Endothelial cell of umbilical vein (primary cell): ENCODE measurements around the gene NDST3. TPM values are rescaled to one million over a fixed set of nuclear protein-coding genes. Genes with fewer than 3 reads are reported as not detected.

Experiments
- BruUV-seq: library from RNA; stranded (reverse); fragments of 400-500 nt; replicated peaks from 2 replicates; lab custom pipeline; 2021; lab: Mats Ljungman, UMichigan
- CTCF ChIA-PET: fragments of 300-600, 350-600 bp; sonication (Branson Sonifier 250); formaldehyde crosslinking; loops from one replicate; lab custom pipeline; 2021; ENCODE audit warnings: antibody characterized with exemption, inconsistent platforms; lab: Charles Lee
- POLR2A ChIA-PET: fragments of 300-600, 350-600 bp; sonication (Branson Sonifier 250); formaldehyde crosslinking; loops from one replicate; lab custom pipeline; 2021; ENCODE audit warnings: antibody characterized with exemption, inconsistent platforms; lab: Charles Lee
- DNase-seq: peaks from one replicate; pipeline ENCODE4 v3.0.0-alpha.2; 2011; ENCODE audit warnings: low read depth, low spot score
- FAIRE-seq: peaks from 2 replicates; lab custom pipeline; 2011; peaks lifted over from hg19 to GRCh38; lab: Jason Lieb, UNC
- H2AFZ ChIP-seq: 2 replicates; pipeline ENCODE4 v1.6.0; 2012; ENCODE audit warnings: low read depth, low read length, control low read depth, inconsistent platforms
- H3K27ac ChIP-seq: 2 replicates; pipeline ENCODE4 v1.5.1; 2011; ENCODE audit warnings: low read depth, mild to moderate bottlenecking, control low read depth, low read length, moderate library complexity; ENCODE audit not compliant: insufficient read depth
- H3K27me3 ChIP-seq, 2 experiments: 2 replicates each; pipeline versions ENCODE4 v1.6.0 to v1.6.1; 2011; ENCODE audit warnings: low read length in 2 of 2, mixed read lengths in 1 of 2; ENCODE audit not compliant: control insufficient read depth in 2 of 2, insufficient read depth in 2 of 2
- H3K36me3 ChIP-seq, 2 experiments: 2 replicates in 1 of 2; 3 replicates in 1 of 2; pipeline ENCODE4 v1.5.1; 2011; ENCODE audit warnings: low read length in 2 of 2, mild to moderate bottlenecking in 1 of 2, moderate library complexity in 1 of 2; ENCODE audit not compliant: control insufficient read depth in 2 of 2, insufficient read depth in 2 of 2; ENCODE audit errors: extremely low read depth in 1 of 2
- H3K4me1 ChIP-seq: 3 replicates; pipeline ENCODE4 v1.5.1; 2011; ENCODE audit warnings: mild to moderate bottlenecking, low read length; ENCODE audit not compliant: control insufficient read depth, insufficient read depth; ENCODE audit errors: extremely low read depth
- H3K4me2 ChIP-seq: 2 replicates; pipeline ENCODE4 v1.6.1; 2011; ENCODE audit warnings: low read length, control low read depth, mixed read lengths; ENCODE audit not compliant: insufficient read depth
- H3K4me3 ChIP-seq, 3 experiments: fragments of 200-600 bp in 1 of 3; sonication (generic), shearing (Covaris generic) in 1 of 3; replicated peaks in 1 of 3; 2 replicates each; pipeline ENCODE4 v1.5.1; 2011 to 2016; ENCODE audit warnings: control low read depth in 3 of 3, low read length in 3 of 3, mild to moderate bottlenecking in 2 of 3, inconsistent platforms in 1 of 3, low read depth in 1 of 3, moderate library complexity in 1 of 3; ENCODE audit not compliant: insufficient read depth in 1 of 3
- H3K79me2 ChIP-seq: 2 replicates; pipeline ENCODE4 v1.6.0; 2012; ENCODE audit warnings: low read length, inconsistent platforms; ENCODE audit not compliant: control insufficient read depth, insufficient read depth
- H3K9ac ChIP-seq: replicated peaks from 2 replicates; pipeline ENCODE3; 2011; ENCODE audit warnings: low read length, control low read depth; ENCODE audit not compliant: insufficient read depth; ENCODE audit errors: extremely low read depth
- H3K9me1 ChIP-seq: replicated peaks from 3 replicates; pipeline ENCODE4 v1.6.0; 2011; ENCODE audit warnings: mild to moderate bottlenecking, low read length; ENCODE audit not compliant: control insufficient read depth, insufficient read depth; ENCODE audit errors: extremely low read depth
- H3K9me3 ChIP-seq: replicated peaks from 2 replicates; pipeline ENCODE4 v1.5.1; 2012; ENCODE audit warnings: low read length, inconsistent platforms; ENCODE audit not compliant: control insufficient read depth, insufficient read depth
- H4K20me1 ChIP-seq: replicated peaks from 2 replicates; pipeline ENCODE3; 2011; ENCODE audit warnings: mild to moderate bottlenecking, low read length; ENCODE audit not compliant: control insufficient read depth, insufficient read depth; ENCODE audit errors: extremely low read depth
- EZH2 ChIP-seq: IDR thresholded peaks from 2 replicates; pipeline ENCODE4 v1.6.1; 2012; ENCODE audit warnings: borderline replicate concordance, low read depth, mild to moderate bottlenecking, moderate library complexity, low read length, inconsistent platforms; ENCODE audit not compliant: severe bottlenecking
- FOS ChIP-seq: IDR thresholded peaks from 2 replicates; pipeline ENCODE4 v1.6.1; 2011; ENCODE audit warnings: mild to moderate bottlenecking, low read length, moderate library complexity, borderline replicate concordance; ENCODE audit not compliant: insufficient read depth
- GATA2 ChIP-seq: IDR thresholded peaks from 2 replicates; pipeline ENCODE4 v1.7.0; 2011; ENCODE audit warnings: low read depth, mild to moderate bottlenecking, moderate library complexity, mixed read lengths, low read length; ENCODE audit not compliant: insufficient read length, insufficient read depth
- JUN ChIP-seq: IDR thresholded peaks from 2 replicates; pipeline ENCODE4 v1.6.1; 2011; ENCODE audit warnings: borderline replicate concordance, low read depth; ENCODE audit not compliant: insufficient read length, insufficient read depth
- MYC ChIP-seq: IDR thresholded peaks from one replicate; pipeline ENCODE4 v1.6.1; 2011; ENCODE audit warnings: mild to moderate bottlenecking, low read depth, low read length
- POLR2A ChIP-seq: IDR thresholded peaks from 2 replicates; pipeline ENCODE4 v1.6.1; 2012; ENCODE audit warnings: low read depth, mild to moderate bottlenecking, control low read depth, low read length
- POLR2AphosphoS5 ChIP-seq: IDR thresholded peaks from 2 replicates; pipeline ENCODE4 v1.6.1; 2012; ENCODE audit warnings: low read depth, mild to moderate bottlenecking, control low read depth, low read length, moderate library complexity; ENCODE audit not compliant: insufficient read depth
- dilution Hi-C: fragments of 300-500 bp; cut with MboI; formaldehyde crosslinking; loops from one replicate; pipeline ENCODE4 v1.15.0; 2019; ENCODE audit warnings: low sequenced_read_pairs; ENCODE audit not compliant: extremely low pct_ligation_motif_present
- intact Hi-C: fragments of 100-400 bp; cut with micrococcal nuclease; formaldehyde crosslinking; loops from one replicate; pipeline ENCODE4 v1.10.0; 2022
- polyA plus RNA-seq, 4 experiments: library from polyadenylated mRNA; depleted of rRNA in 3 of 4; stranded (reverse) in 3 of 4; unstranded in 1 of 4; fragments of >200 nt; gene quantifications; 2 replicates each; pipeline versions ENCODE4 v1.2.1 to v1.2.3, GENCODE V29; 2011 to 2012; ENCODE audit warnings: missing spikeins in 1 of 4
- total RNA-seq: library from RNA; stranded (reverse); gene quantifications from 2 replicates; pipeline ENCODE4 v1.2.3, GENCODE V29; 2021
- TF ChIP-seq, protein P1 (sequence below): IDR thresholded peaks from 2 replicates; pipeline ENCODE4 v1.6.1; 2011; ENCODE audit not compliant: insufficient read depth, insufficient read length
- TF ChIP-seq, protein P2 (sequence below), 2 donors: IDR thresholded peaks; 1 replicate in 1 of 2; 2 replicates in 1 of 2; pipeline ENCODE4 v1.5.1; 2011; ENCODE audit warnings: low read length in 2 of 2, mild to moderate bottlenecking in 2 of 2, moderate library complexity in 2 of 2, control low read depth in 1 of 2, inconsistent platforms in 1 of 2, low read depth in 1 of 2; ENCODE audit not compliant: insufficient read depth in 1 of 2; ENCODE audit errors: extremely low read depth in 1 of 2

NDST3 gene
- total and polyA plus RNA-seq, 2 donors (not counting 3 experiments of a cell fraction or from before 2014, with no cell fraction given): 0.04 TPM; not detected in 1

DNA sequence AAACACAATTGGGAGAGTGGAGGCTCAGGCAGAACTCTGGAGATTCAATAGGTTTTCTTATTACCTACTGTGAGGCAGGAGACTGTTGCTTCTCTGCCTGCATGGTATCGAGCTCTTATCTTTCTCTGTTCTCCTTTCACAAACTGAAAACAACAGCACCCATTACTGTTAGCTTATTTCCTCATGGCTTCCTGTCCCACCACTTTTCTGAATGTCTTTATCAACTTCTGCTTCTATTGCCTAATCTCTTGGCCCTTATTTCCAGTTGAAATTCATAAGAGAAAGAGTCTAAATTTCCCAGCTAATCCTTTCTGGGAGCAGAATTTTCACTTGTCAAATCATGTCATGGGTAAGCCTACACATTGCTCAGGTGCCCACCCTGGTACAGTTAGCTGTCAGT is 46.8 kb upstream of the NDST3 start:
- no peaks in the 10 kb centered on the region for H3K9me3 ChIP-seq
- no peak overlapping the region for H3K27ac ChIP-seq
- H3K9me1 ChIP-seq: no peaks in the 10 kb centered on the region
- H3K4me2 ChIP-seq: no peak overlapping the region
- BruUV-seq: no TSS peak
- no peaks in the 10 kb centered on the region for H3K79me2 ChIP-seq
- dilution Hi-C loops: no loop called here
- no peaks in the 10 kb centered on the region for H3K27me3 ChIP-seq
- H2AFZ ChIP-seq: no peak overlapping the region
- ChIA-PET CTCF (no interaction called here), POLR2A (no interaction called here)
- H3K4me3 ChIP-seq: no peak overlapping the region
- DNase-seq (no peak), FAIRE-seq (no peak)
- no peaks in the 10 kb centered on the region for H3K4me1 ChIP-seq
- H3K9ac ChIP-seq: no peak overlapping the region
- H3K36me3 ChIP-seq: no peaks in the 10 kb centered on the region
- H4K20me1 ChIP-seq: no peaks in the 10 kb centered on the region
- intact Hi-C loops: no loop called here
- TF ChIP-seq FOS (no peak), EZH2 (no peak), POLR2A (no peak), MYC (no peak), POLR2AphosphoS5 (no peak), JUN (no peak), GATA2 (no peak)
- TF ChIP-seq, protein P1, sequence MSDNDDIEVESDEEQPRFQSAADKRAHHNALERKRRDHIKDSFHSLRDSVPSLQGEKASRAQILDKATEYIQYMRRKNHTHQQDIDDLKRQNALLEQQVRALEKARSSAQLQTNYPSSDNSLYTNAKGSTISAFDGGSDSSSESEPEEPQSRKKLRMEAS: no peak
- TF ChIP-seq, protein P2, sequence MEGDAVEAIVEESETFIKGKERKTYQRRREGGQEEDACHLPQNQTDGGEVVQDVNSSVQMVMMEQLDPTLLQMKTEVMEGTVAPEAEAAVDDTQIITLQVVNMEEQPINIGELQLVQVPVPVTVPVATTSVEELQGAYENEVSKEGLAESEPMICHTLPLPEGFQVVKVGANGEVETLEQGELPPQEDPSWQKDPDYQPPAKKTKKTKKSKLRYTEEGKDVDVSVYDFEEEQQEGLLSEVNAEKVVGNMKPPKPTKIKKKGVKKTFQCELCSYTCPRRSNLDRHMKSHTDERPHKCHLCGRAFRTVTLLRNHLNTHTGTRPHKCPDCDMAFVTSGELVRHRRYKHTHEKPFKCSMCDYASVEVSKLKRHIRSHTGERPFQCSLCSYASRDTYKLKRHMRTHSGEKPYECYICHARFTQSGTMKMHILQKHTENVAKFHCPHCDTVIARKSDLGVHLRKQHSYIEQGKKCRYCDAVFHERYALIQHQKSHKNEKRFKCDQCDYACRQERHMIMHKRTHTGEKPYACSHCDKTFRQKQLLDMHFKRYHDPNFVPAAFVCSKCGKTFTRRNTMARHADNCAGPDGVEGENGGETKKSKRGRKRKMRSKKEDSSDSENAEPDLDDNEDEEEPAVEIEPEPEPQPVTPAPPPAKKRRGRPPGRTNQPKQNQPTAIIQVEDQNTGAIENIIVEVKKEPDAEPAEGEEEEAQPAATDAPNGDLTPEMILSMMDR (IDR thresholded peaks at IDR 0.05; ENCODE audit: extremely low read depth in 1 of 2, insufficient read depth in 1 of 2, low read depth in 1 of 2, low read length in 2 of 2): no peak
